ENCODE data around the gene JMJD1C. TPM values are rescaled to one million over a fixed set of nuclear protein-coding genes. Genes with fewer than 3 reads are reported as not detected.

Gene JMJD1C
- total RNA-seq, 1 experiment from 2014 or later: 91.9 TPM

DNA sequence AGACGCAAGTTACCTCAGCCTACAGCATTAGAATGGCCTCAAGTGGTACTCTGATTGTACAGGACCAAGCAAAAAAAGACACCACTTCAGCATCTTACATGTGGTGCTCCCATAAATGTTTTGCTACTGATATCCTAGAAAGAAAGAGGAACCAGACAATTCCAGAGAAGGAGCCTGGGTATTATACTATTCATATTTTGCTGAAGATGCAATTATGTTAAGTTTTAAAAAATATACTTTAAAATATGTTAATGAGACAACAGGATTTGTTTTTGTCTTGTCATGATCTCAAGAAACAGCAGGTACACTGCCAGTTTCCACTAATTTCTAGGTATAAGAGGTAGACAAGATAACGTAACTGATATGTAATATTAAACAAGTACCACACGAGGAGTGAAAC is 92.6 kb downstream of the JMJD1C start:
- no peaks in the 10 kb centered on the region for H3K27me3 Mint-ChIP-seq (ENCODE audit: insufficient read depth, unreplicated experiment)
- intact Hi-C loops (cut with micrococcal nuclease): no loop called here
- H3K4me1 Mint-ChIP-seq (ENCODE audit: insufficient read depth, unreplicated experiment): peaks cover 21% of the 10 kb centered on the region
- no TSS peak for BruUV-seq (replicated peaks)
- TF ChIP-seq, protein P1, sequence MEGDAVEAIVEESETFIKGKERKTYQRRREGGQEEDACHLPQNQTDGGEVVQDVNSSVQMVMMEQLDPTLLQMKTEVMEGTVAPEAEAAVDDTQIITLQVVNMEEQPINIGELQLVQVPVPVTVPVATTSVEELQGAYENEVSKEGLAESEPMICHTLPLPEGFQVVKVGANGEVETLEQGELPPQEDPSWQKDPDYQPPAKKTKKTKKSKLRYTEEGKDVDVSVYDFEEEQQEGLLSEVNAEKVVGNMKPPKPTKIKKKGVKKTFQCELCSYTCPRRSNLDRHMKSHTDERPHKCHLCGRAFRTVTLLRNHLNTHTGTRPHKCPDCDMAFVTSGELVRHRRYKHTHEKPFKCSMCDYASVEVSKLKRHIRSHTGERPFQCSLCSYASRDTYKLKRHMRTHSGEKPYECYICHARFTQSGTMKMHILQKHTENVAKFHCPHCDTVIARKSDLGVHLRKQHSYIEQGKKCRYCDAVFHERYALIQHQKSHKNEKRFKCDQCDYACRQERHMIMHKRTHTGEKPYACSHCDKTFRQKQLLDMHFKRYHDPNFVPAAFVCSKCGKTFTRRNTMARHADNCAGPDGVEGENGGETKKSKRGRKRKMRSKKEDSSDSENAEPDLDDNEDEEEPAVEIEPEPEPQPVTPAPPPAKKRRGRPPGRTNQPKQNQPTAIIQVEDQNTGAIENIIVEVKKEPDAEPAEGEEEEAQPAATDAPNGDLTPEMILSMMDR (IDR thresholded peaks at IDR 0.05; ENCODE audit: unreplicated experiment): no peak
- H3K36me3 Mint-ChIP-seq (ENCODE audit: insufficient read depth, unreplicated experiment): peaks cover 5% of the 10 kb centered on the region
- no peak overlapping the region for H3K4me3 Mint-ChIP-seq (ENCODE audit: unreplicated experiment)
- DNase-seq (ENCODE audit: unreplicated experiment): no peak
- ChIA-PET POLR2A (no interaction called here), CTCF (no interaction called here)
- H3K27ac Mint-ChIP-seq (ENCODE audit: low read depth, unreplicated experiment): no peak overlapping the region
- no peaks in the 10 kb centered on the region for H3K9me3 Mint-ChIP-seq (ENCODE audit: unreplicated experiment)

DNA sequence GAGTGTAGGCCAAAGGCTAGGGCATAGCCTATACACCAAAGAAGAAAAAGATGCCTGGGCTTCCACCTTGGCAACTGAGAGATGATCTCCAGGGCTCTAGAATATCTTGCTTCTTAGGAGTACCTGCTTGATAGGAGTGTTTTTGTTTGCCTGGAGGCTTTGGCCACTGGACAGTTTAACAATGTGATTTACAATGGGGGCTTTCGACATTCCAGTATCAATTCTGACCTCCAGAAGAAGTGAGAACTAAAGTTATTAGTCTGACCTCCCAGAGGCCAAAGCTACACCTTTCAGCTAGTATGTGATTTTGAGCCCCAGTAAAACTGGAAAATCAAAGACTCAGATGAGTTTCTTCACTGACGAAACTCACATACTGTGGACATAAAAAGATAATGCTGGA is 96.1 kb downstream of the JMJD1C start:
- TF ChIP-seq, protein P1 (IDR thresholded peaks at IDR 0.05; ENCODE audit: unreplicated experiment): no peak
- Mint-ChIP-seq H3K9me3 (ENCODE audit: unreplicated experiment) (no peaks in the 10 kb centered on the region), H3K4me1 (ENCODE audit: insufficient read depth, unreplicated experiment) (peaks cover 13% of the 10 kb centered on the region), H3K36me3 (ENCODE audit: insufficient read depth, unreplicated experiment) (peaks cover 16% of the 10 kb centered on the region), H3K27me3 (ENCODE audit: insufficient read depth, unreplicated experiment) (no peaks in the 10 kb centered on the region), H3K27ac (ENCODE audit: low read depth, unreplicated experiment) (no peak overlapping the region), H3K4me3 (ENCODE audit: unreplicated experiment) (no peak overlapping the region)
- no peak for DNase-seq (ENCODE audit: unreplicated experiment)
- CTCF ChIA-PET: no interaction called here
- POLR2A ChIA-PET: no interaction called here
- no TSS peak for BruUV-seq (replicated peaks)
- intact Hi-C loops (cut with micrococcal nuclease): no loop called here

DNA sequence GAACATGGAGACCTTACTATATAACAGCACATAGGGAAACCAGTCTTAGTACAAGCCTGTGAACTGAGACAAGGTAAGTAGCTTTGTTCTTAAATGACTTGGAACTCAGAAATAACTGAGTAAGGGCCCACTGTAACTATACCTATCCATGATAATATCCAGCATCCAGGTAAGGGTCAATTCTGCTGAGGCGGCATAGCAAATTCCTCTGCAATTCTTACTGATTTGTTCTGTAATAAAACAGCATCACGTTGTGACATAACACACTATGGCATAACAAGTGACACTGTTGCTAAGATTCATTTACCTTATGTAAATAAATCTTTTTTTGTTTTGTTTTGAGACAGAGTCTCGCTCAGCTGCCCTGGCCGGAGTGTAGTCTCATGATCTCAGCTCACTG is 97.4 kb downstream of the JMJD1C start:
- ChIA-PET CTCF (interaction anchor here (0.6 to 1.3 kb wide), 2 partner anchors 201 to 359 kb away, joined by 3 read pairs; no protein-coding TSS in a partner anchor), POLR2A (no interaction called here)
- no TSS peak for BruUV-seq (replicated peaks)
- peaks cover 12% of the 10 kb centered on the region for H3K4me1 Mint-ChIP-seq (ENCODE audit: insufficient read depth, unreplicated experiment)
- intact Hi-C loops (cut with micrococcal nuclease): no loop called here
- peaks cover 22% of the 10 kb centered on the region for H3K36me3 Mint-ChIP-seq (ENCODE audit: insufficient read depth, unreplicated experiment)
- no peaks in the 10 kb centered on the region for H3K27me3 Mint-ChIP-seq (ENCODE audit: insufficient read depth, unreplicated experiment)
- no peak overlapping the region for H3K27ac Mint-ChIP-seq (ENCODE audit: low read depth, unreplicated experiment)
- DNase-seq (ENCODE audit: unreplicated experiment): no peak
- H3K4me3 Mint-ChIP-seq (ENCODE audit: unreplicated experiment): no peak overlapping the region
- no peaks in the 10 kb centered on the region for H3K9me3 Mint-ChIP-seq (ENCODE audit: unreplicated experiment)
- TF ChIP-seq, protein P1 (IDR thresholded peaks at IDR 0.05; ENCODE audit: unreplicated experiment): no peak

DNA sequence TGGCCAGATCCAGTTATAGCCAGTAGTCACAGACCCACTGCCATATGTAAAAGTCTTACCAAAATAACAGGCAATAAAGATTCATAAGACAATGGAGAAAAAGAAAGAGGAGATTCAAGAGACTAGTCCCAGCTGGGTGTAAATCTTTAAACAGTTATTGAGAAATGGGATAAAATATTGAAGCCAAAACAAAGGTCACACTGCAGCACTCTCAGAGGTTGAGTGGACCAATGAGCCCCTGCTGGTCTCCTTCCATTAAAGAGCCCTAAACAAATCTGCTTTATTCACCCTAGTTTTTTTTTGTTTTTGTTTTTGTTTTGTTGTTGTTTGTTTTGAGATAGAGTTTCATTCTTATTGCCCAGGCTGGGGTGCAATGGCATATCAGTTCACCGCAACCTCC is 98.8 kb downstream of the JMJD1C start:
- no TSS peak for BruUV-seq (replicated peaks)
- intact Hi-C loops (cut with micrococcal nuclease): no loop called here
- POLR2A ChIA-PET: no interaction called here

More for the DNA sequence above, 98.8 kb downstream of the JMJD1C start:
- no peak overlapping the region for H3K4me3 Mint-ChIP-seq (ENCODE audit: unreplicated experiment)
- DNase-seq (ENCODE audit: unreplicated experiment): no peak
- H3K4me1 Mint-ChIP-seq (ENCODE audit: insufficient read depth, unreplicated experiment): peaks cover 12% of the 10 kb centered on the region
- TF ChIP-seq, protein P1 (IDR thresholded peaks at IDR 0.05; ENCODE audit: unreplicated experiment): no peak
- H3K27me3 Mint-ChIP-seq (ENCODE audit: insufficient read depth, unreplicated experiment): no peaks in the 10 kb centered on the region
- H3K36me3 Mint-ChIP-seq (ENCODE audit: insufficient read depth, unreplicated experiment): peaks cover 26% of the 10 kb centered on the region
- CTCF ChIA-PET: interaction anchor here (1.3 kb wide), 1 partner anchor 200 kb away, joined by 3 read pairs; no protein-coding TSS in a partner anchor
- H3K27ac Mint-ChIP-seq (ENCODE audit: low read depth, unreplicated experiment): no peak overlapping the region
- H3K9me3 Mint-ChIP-seq (ENCODE audit: unreplicated experiment): no peaks in the 10 kb centered on the region

Measured in MCF 10A (cell line).